SK-N-SH (cell line): ENCODE measurements around the gene LCN6.

Experiments used
- RCOR1 ChIP-seq: fragments of 150-350 bp; IDR thresholded peaks from 2 replicates; pipeline ENCODE4 v1.6.1; 2017; ENCODE audit warnings: antibody characterized with exemption, low read length
- SMC3 ChIP-seq: IDR thresholded peaks from 2 replicates; pipeline ENCODE4 v1.6.1; 2012; ENCODE audit warnings: low read depth, low read length, improper control_type of control experiment
- TAF1 ChIP-seq: IDR thresholded peaks from 2 replicates; pipeline ENCODE4 v1.6.1; 2012; ENCODE audit warnings: low read depth, mild to moderate bottlenecking, low read length, moderate library complexity, borderline replicate concordance
- YY1 ChIP-seq: IDR thresholded peaks from 2 replicates; pipeline ENCODE4 v1.4.0; 2012; ENCODE audit warnings: low read depth, mild to moderate bottlenecking
- TF ChIP-seq, protein P1 (sequence below): IDR thresholded peaks from 2 replicates; pipeline ENCODE4 v1.6.1; 2012; ENCODE audit warnings: mild to moderate bottlenecking, low read depth, low read length, moderate library complexity
- TF ChIP-seq, protein P2 (sequence below): fragments of 200-600 bp; sonication (generic); IDR thresholded peaks from 2 replicates; pipeline ENCODE4 v1.6.1; 2017; ENCODE audit warnings: antibody characterized with exemption, mild to moderate bottlenecking, moderate library complexity

DNA sequence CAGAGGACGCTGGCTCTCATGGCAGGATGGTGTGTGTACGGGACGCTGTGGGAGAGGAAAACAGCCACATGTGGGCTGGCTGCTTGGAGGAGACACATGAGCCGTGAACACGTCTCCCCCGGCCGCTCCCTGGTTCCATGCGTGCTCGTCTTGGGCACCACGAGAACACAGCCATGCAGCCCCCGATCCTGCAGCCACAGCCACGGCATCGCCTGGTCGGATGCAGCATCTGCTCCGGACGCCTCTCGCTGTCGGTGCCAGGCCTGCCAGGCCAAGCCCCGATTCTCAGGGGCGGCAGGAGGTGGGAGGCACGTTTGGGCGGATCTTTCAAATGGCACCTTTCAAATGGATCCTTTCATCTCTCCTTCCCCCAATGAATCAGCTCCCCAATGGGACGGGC, 8.8 kb downstream of the LCN6 start:
- TF ChIP-seq TAF1 (no peak), RCOR1 (no peak), SMC3 (no peak), YY1 (no peak)
- TF ChIP-seq, protein P1, sequence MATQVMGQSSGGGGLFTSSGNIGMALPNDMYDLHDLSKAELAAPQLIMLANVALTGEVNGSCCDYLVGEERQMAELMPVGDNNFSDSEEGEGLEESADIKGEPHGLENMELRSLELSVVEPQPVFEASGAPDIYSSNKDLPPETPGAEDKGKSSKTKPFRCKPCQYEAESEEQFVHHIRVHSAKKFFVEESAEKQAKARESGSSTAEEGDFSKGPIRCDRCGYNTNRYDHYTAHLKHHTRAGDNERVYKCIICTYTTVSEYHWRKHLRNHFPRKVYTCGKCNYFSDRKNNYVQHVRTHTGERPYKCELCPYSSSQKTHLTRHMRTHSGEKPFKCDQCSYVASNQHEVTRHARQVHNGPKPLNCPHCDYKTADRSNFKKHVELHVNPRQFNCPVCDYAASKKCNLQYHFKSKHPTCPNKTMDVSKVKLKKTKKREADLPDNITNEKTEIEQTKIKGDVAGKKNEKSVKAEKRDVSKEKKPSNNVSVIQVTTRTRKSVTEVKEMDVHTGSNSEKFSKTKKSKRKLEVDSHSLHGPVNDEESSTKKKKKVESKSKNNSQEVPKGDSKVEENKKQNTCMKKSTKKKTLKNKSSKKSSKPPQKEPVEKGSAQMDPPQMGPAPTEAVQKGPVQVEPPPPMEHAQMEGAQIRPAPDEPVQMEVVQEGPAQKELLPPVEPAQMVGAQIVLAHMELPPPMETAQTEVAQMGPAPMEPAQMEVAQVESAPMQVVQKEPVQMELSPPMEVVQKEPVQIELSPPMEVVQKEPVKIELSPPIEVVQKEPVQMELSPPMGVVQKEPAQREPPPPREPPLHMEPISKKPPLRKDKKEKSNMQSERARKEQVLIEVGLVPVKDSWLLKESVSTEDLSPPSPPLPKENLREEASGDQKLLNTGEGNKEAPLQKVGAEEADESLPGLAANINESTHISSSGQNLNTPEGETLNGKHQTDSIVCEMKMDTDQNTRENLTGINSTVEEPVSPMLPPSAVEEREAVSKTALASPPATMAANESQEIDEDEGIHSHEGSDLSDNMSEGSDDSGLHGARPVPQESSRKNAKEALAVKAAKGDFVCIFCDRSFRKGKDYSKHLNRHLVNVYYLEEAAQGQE = no peak
- TF ChIP-seq, protein P2, sequence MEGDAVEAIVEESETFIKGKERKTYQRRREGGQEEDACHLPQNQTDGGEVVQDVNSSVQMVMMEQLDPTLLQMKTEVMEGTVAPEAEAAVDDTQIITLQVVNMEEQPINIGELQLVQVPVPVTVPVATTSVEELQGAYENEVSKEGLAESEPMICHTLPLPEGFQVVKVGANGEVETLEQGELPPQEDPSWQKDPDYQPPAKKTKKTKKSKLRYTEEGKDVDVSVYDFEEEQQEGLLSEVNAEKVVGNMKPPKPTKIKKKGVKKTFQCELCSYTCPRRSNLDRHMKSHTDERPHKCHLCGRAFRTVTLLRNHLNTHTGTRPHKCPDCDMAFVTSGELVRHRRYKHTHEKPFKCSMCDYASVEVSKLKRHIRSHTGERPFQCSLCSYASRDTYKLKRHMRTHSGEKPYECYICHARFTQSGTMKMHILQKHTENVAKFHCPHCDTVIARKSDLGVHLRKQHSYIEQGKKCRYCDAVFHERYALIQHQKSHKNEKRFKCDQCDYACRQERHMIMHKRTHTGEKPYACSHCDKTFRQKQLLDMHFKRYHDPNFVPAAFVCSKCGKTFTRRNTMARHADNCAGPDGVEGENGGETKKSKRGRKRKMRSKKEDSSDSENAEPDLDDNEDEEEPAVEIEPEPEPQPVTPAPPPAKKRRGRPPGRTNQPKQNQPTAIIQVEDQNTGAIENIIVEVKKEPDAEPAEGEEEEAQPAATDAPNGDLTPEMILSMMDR = no peak
